ENCODE data around the gene IKZF5. TPM values are rescaled to one million over a fixed set of nuclear protein-coding genes. Genes with fewer than 3 reads are reported as not detected.

Gene IKZF5
- total and polyA plus RNA-seq, 2 donors (not counting 1 experiment from before 2014, with no cell fraction given): 15.8 to 24.6 TPM

GRCh38 chr10:123044391-123044790 is 35.8 kb upstream of the IKZF5 start:
- Histone ChIP-seq H4K20me1 (ENCODE audit: control insufficient read depth, insufficient read depth, low read length, poor library complexity, severe bottlenecking) (no peaks in the 10 kb centered on the region), H3K9me3 (ENCODE audit: control extremely low read depth in 1 of 3, control insufficient read depth in 2 of 3, insufficient read depth in 1 of 3, low read length in 2 of 3) (no peaks in the 10 kb centered on the region), H3K79me2 (ENCODE audit: control insufficient read depth, insufficient read depth, low read length) (no peaks in the 10 kb centered on the region), H3K27ac (ENCODE audit: low read length in 2 of 2) (no peak overlapping the region), H3K9ac (ENCODE audit: low read length) (no peak overlapping the region), H2AFZ (ENCODE audit: insufficient read depth, low read depth, low read length, poor library complexity, severe bottlenecking) (no peak overlapping the region), H3K4me1 (ENCODE audit: control insufficient read depth in 2 of 2, insufficient read depth in 2 of 2, low read length in 2 of 2) (no peaks in the 10 kb centered on the region), H3K27me3 (replicated peaks in 1 of 4; ENCODE audit: control extremely low read depth in 1 of 4, control insufficient read depth in 3 of 4, insufficient read depth in 4 of 4, low read length in 3 of 4) (no peaks in the 10 kb centered on the region), H3K36me3 (replicated peaks in 1 of 2; ENCODE audit: control extremely low read depth in 1 of 2, control insufficient read depth in 1 of 2, extremely low read depth in 1 of 2, insufficient read depth in 2 of 2, low read length in 1 of 2) (peaks cover 0 to 17% of the 10 kb centered on the region in 2 experiments), H3K4me3 (ENCODE audit: control extremely low read depth in 1 of 5, extremely low read depth in 1 of 5, insufficient read depth in 1 of 5, low read depth in 2 of 5, low read length in 4 of 5) (no peak overlapping the region), H3K4me2 (replicated peaks; ENCODE audit: low read depth, low read length, poor library complexity, severe bottlenecking) (no peak overlapping the region)
- intact Hi-C loops (cut with micrococcal nuclease): no loop called here
- no peak for DNase-seq
- no peak for ATAC-seq (ENCODE audit: low read depth)
- H3K27me3 Mint-ChIP-seq: no peaks in the 10 kb centered on the region
- no peaks in the 10 kb centered on the region for H3K9me3 Mint-ChIP-seq (ENCODE audit: insufficient read depth)
- H3K4me3 Mint-ChIP-seq: no peak overlapping the region
- ChIA-PET CTCF (interaction anchor here (7.8 kb wide), 1 partner anchor 514 kb away, joined by 71 read pairs; no protein-coding TSS in a partner anchor), POLR2A (no interaction called here)
- H3K4me1 Mint-ChIP-seq: peaks cover 3% of the 10 kb centered on the region
- WGBS (ENCODE audit: insufficient coverage): no CpG with 5 or more reads among the region's 2 CpGs
- no peak overlapping the region for H3K27ac Mint-ChIP-seq
- TF ChIP-seq CTCF (IDR thresholded peaks at IDR 0.05) (no peak), EZH2 (IDR thresholded peaks at IDR 0.05; ENCODE audit: borderline replicate concordance, insufficient read depth, low read depth, low read length, poor library complexity, severe bottlenecking) (no peak)

- no peak overlapping the region for H3K27ac Mint-ChIP-seq
- no peaks in the 10 kb centered on the region for H3K79me2 ChIP-seq (ENCODE audit: control insufficient read depth, insufficient read depth, low read length)
- no peaks in the 10 kb centered on the region for H3K4me1 ChIP-seq (ENCODE audit: control insufficient read depth in 2 of 2, insufficient read depth in 2 of 2, low read length in 2 of 2)
- no peak overlapping the region for H3K9ac ChIP-seq (ENCODE audit: low read length)
- H2AFZ ChIP-seq (ENCODE audit: insufficient read depth, low read depth, low read length, poor library complexity, severe bottlenecking): no peak overlapping the region
- peak; percentile 62 for ATAC-seq (ENCODE audit: low read depth)
- 0% methylated on average over 3 of the region's 5 CpGs for WGBS (ENCODE audit: insufficient coverage)
- no peak overlapping the region for H3K4me3 ChIP-seq (ENCODE audit: control extremely low read depth in 1 of 5, extremely low read depth in 1 of 5, insufficient read depth in 1 of 5, low read depth in 2 of 5, low read length in 4 of 5)
- no peak overlapping the region for H3K4me3 Mint-ChIP-seq
- ChIA-PET CTCF (interaction anchor here (0.9 to 7.8 kb wide), 13 partner anchors 9 to 523 kb away, joined by 3 to 71 read pairs (median 3); no protein-coding TSS in a partner anchor), POLR2A (no interaction called here)
- H3K27me3 Mint-ChIP-seq: no peaks in the 10 kb centered on the region
- peaks cover 3% of the 10 kb centered on the region for H3K4me1 Mint-ChIP-seq
- H4K20me1 ChIP-seq (ENCODE audit: control insufficient read depth, insufficient read depth, low read length, poor library complexity, severe bottlenecking): no peaks in the 10 kb centered on the region
- peak; percentile 79 for TF ChIP-seq CTCF (IDR thresholded peaks at IDR 0.05)
- no peak for TF ChIP-seq EZH2 (IDR thresholded peaks at IDR 0.05; ENCODE audit: borderline replicate concordance, insufficient read depth, low read depth, low read length, poor library complexity, severe bottlenecking)
- H3K27me3 ChIP-seq (replicated peaks in 1 of 4; ENCODE audit: control extremely low read depth in 1 of 4, control insufficient read depth in 3 of 4, insufficient read depth in 4 of 4, low read length in 3 of 4): no peaks in the 10 kb centered on the region
- intact Hi-C loops (cut with micrococcal nuclease): no loop called here
- no peaks in the 10 kb centered on the region for H3K9me3 Mint-ChIP-seq (ENCODE audit: insufficient read depth)
- peak; percentile 63 for DNase-seq
- no peaks in the 10 kb centered on the region for H3K9me3 ChIP-seq (ENCODE audit: control extremely low read depth in 1 of 3, control insufficient read depth in 2 of 3, insufficient read depth in 1 of 3, low read length in 2 of 3)
- no peak overlapping the region for H3K4me2 ChIP-seq (replicated peaks; ENCODE audit: low read depth, low read length, poor library complexity, severe bottlenecking)
- peaks cover 0 to 17% of the 10 kb centered on the region in 2 experiments for H3K36me3 ChIP-seq (replicated peaks in 1 of 2; ENCODE audit: control extremely low read depth in 1 of 2, control insufficient read depth in 1 of 2, extremely low read depth in 1 of 2, insufficient read depth in 2 of 2, low read length in 1 of 2)
- H3K27ac ChIP-seq (ENCODE audit: low read length in 2 of 2): no peak overlapping the region
These were observed 34.9 kb upstream of the IKZF5 start for GRCh38 chr10:123043409-123043925.

Measured in B cell (primary cell).